LNCAP (cell line): Measurements from ENCODE around the gene STRN4.

ENCODE experiments used
- CTCF ChIP-seq: fragments of 450-650 bp; IDR thresholded peaks from 2 replicates; pipeline ENCODE4 v1.5.1; 2017; ENCODE audit warnings: mild to moderate bottlenecking

Gene STRN4

DNA sequence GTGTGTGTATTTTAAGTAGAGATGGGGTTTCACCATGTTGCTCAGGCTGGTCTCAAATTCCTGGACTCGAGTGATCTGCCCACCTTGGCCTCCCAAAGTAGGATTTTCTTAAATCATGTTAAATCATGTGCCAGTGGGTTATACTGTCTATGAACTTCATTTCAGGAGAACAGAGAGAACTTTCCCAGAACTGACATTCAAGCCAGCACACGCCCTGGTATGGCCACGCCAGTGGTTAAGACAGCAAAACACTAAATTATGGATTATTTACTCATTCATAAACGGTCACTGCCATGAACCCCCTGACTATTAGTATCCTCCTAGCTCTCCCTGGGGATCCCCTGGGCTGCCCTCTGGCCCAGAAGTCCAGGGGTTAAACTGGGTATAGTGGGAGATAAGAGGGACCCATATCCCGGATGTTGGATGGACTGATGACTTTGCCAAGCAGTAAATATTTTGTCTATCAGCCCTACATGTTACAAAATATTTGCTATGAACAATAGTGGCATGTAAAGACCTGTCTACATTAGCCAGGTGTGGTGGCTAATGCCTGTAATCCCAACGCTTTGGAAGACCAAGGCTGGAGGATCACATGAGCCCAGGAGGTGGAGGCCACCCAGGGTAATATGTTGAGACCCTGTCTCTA lies 16.1 kb upstream of the STRN4 start:
- no peak for TF ChIP-seq CTCF

GRCh38 chr19:46761418-46761831 lies 15.2 kb upstream of the STRN4 start:
- no peak for TF ChIP-seq CTCF

GRCh38 chr19:46760363-46760762 lies 14.1 kb upstream of the STRN4 start:
- no peak for TF ChIP-seq CTCF

- no peak for TF ChIP-seq CTCF
These were observed 13.6 kb upstream of the STRN4 start for GRCh38 chr19:46759817-46760333.

DNA sequence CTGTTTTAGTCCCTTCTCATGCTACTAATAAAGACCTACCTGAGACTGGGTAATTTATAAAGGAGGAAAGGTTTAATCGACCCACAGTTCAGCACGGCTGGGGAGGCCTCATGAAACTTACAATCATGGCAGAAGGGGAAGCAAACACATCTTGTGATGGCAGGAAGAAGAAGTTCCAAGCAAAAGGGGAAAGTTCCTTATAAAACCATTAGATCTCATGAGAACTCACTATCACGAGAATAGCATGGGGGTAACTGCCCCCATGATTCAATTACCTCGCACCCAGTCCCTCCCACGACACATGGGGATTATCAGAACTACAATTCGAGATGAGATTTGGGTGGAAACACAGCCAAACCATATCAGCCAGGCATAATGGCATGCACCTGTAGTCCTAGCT lies 13.0 kb upstream of the STRN4 start:
- no peak for TF ChIP-seq CTCF

- TF ChIP-seq CTCF = no peak
These were observed 10.3 kb upstream of the STRN4 start for GRCh38 chr19:46756544-46756888.

GRCh38 chr19:46755853-46756543 lies 9.7 kb upstream of the STRN4 start:
- TF ChIP-seq CTCF = no peak
